HG03575 (cell line): Measurements from ENCODE around the gene ATP10B.

ENCODE experiments used
- ATAC-seq: cut with Tn5 transposase; IDR thresholded peaks from one replicate; pipeline ENCODE4 v1.9.1; 2021; ENCODE audit not compliant: unreplicated experiment, insufficient number of reproducible peaks, low FRiP score; ENCODE audit errors: extremely low read depth

Gene ATP10B

GRCh38 chr5:160702934-160703333 is 149.1 kb downstream of the ATP10B start:
- ATAC-seq: peak; percentile 92

GRCh38 chr5:160702311-160702803 is 149.7 kb downstream of the ATP10B start:
- ATAC-seq: no peak

DNA sequence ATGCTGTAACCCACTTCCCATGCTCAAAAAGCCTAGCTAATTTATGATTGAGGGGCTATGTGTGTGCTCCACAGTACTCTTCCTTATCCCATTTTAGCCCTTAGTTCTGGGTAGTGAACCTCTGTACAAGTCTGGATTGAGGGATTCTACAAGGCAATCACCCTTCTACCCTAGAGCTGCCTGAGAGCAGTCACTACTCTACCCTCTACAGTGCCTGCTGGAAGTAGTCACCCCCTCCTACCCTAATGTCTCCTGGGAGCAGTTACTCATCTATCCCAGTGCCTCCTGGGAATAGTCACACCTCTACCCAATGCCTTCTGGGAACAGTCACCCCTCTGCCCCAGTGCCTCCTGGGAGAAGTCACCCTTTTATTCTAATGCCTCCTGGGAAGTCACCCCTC is 150.6 kb downstream of the ATP10B start:
- ATAC-seq: no peak

DNA sequence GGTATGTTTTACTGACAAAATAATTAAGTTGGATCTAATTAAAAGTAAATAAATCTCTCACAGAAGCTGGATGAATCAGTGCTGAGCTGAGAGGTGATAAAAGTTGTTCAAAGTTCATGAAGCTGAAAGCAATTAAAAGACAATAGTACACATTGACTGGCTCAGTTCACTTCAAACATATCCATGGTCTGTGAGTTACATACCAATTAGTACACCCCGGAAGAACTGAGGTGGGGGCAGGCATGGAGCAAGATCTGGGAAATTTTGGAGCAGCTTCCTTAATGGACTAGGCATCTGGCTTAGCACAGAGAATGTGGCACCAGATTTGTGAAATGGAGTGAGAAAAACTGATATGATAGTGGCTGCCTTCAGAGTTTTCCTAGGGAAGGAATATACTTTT is 152.7 kb downstream of the ATP10B start:
- ATAC-seq: no peak

- ATAC-seq: no peak
These were observed 154.7 kb downstream of the ATP10B start for GRCh38 chr5:160697281-160697680.

- no peak for ATAC-seq
These were observed 157.1 kb downstream of the ATP10B start for GRCh38 chr5:160694896-160695295.

GRCh38 chr5:160693831-160694465 is 158.1 kb downstream of the ATP10B start:
- ATAC-seq: no peak

GRCh38 chr5:160692271-160692670 is 159.7 kb downstream of the ATP10B start:
- ATAC-seq: no peak

DNA sequence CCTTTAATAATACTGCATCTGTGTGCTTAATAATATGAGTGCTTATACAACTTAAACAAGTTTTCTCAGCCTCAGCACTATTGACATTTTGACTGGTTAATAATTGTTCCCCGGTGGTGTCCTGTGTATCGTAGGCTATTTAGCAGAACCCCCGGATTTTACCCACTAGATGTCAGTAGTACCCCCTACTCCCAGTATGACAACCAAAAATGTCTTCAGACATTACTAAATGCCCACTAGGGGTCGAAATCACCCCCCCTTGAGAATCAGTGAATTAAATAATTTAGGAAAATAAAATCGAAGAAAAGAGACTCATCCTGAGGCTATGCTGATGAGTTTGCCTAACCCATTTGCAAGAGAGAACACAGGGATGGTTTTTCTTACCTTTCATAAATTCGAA is 166.3 kb downstream of the ATP10B start:
- ATAC-seq: peak; percentile 57

DNA sequence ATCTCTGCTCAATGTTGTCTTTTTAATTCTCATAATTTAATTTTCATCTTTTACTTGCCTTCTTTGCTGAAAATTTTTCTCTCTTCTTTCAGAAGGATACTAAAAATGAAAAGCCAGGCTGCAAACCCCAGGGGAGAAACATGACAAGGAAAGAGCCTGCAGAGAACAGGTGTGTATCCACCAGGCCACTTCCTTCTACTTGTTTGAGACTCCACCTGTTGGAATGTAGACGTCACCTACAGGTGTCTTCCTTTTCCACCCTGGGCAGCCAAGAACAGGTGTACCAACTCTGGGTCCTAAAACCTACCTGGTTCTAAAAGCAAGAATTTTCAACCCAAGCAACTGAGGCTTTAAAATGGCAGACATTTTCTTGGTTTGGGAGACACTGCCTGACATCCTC is 166.8 kb downstream of the ATP10B start:
- no peak for ATAC-seq

DNA sequence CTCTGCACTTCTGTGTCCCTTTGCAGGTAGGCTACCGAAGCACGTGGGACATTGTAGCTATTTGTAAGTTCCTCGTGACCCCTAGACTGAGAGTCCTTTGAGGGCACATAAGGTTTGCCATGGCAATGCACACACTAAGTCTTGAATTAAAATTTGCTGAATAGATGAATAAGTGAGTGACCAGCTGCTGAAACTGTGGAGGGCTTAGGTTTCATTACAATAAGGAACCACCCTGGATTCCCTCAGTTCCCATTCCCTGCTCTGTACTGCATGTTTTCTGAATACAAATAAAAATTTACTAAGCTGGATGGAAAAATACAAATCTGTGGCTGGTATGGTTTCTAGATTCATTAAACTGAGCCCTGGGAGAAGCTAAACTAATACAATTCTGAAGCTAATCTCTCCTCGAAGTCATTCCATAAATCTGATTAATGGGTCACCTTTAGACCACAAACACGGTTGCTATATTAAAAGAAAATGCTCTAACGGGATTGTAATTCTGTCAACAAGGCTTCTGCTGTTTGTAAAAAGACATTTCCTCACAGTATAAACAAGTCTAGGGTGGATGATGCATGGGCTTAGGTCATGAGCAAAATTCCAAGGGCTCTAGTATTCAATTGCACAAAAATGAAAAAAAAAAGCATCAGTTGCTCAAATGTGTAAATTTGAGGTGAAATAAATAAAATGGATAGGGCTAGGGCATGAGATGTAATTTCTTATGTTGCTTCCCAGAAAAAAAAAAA is 172.3 kb downstream of the ATP10B start:
- ATAC-seq: no peak

- ATAC-seq: no peak
These were observed 176.0 kb downstream of the ATP10B start for GRCh38 chr5:160675988-160676387.

DNA sequence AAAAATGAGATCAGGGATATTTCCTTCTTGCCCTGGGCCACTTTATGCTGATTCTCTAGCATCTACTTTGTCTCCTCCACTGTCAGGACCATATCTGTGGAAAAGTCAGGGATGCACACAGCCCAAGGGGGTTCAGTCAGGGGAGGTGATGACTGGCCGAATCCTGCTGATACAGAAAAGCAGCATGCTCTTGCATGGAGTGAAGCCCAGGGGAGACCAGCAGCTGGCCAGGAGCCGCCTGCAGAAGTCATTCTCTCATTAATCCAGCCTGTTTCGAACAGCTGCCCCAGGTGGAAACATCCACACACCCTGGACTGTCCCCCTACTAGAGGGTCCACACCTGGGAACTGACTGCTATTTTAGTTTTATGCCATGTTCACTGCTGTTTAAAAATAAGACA is 177.1 kb downstream of the ATP10B start:
- ATAC-seq: no peak

GRCh38 chr5:160672521-160672920 is 179.5 kb downstream of the ATP10B start:
- ATAC-seq: no peak

DNA sequence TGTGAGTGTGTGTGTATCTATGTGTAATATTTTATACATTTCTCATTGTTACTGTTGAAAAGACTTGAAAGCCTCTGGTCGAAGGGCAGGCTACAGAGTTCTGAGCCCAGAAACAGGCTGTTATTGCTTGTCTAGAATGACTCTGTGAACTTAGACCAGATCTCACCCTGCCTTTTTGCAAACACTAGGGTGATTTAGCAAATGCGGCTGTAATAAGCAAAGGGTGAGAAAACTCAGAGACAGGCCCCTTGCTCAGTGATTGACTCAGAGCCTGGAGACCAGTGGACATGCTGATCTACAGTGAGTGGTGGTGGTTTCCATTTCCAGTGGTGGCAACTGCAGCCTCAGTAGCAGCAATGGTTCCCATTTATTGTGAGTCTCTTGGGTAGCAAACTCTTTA is 183.7 kb downstream of the ATP10B start:
- no peak for ATAC-seq

- ATAC-seq: no peak
These were observed 184.9 kb downstream of the ATP10B start for GRCh38 chr5:160667160-160667559.

- no peak for ATAC-seq
These were observed 186.6 kb downstream of the ATP10B start for GRCh38 chr5:160665460-160665859.

GRCh38 chr5:160660132-160660531 is 191.9 kb downstream of the ATP10B start:
- no peak for ATAC-seq

- ATAC-seq: no peak
These were observed 194.2 kb downstream of the ATP10B start for GRCh38 chr5:160657622-160658458.

- ATAC-seq: no peak
These were observed 194.9 kb downstream of the ATP10B start for GRCh38 chr5:160657068-160657507.
